Stomach (tissue), 4 donors: ENCODE results near the gene TMEM44.

Source experiments
- CTCF ChIP-seq, 7 experiments: fragments of 450-650 bp in 4 of 7; fragments of 200-600 bp in 3 of 7; sonication (generic) in 3 of 7; IDR thresholded peaks; one replicate each; pipeline ENCODE4 v1.5.1; 2016 to 2019; ENCODE audit warnings: antibody characterized with exemption in 7 of 7, control low read depth in 2 of 7, mild to moderate bottlenecking in 1 of 7
- EP300 ChIP-seq: sonication (generic); formaldehyde crosslinking; IDR thresholded peaks from one replicate; pipeline ENCODE4 v1.6.1; 2017; ENCODE audit warnings: antibody characterized with exemption
- POLR2A ChIP-seq, 4 donors: fragments of 450-650 bp; IDR thresholded peaks; one replicate each; pipeline ENCODE4 v1.6.1; 2016; ENCODE audit warnings: antibody characterized with exemption in 4 of 4, control low read depth in 2 of 4, mild to moderate bottlenecking in 1 of 4, moderate library complexity in 1 of 4

- no peak for TF ChIP-seq CTCF (IDR thresholded peaks at IDR 0.05)
- no peak for TF ChIP-seq EP300
- TF ChIP-seq POLR2A (IDR thresholded peaks at IDR 0.05): no peak
Measured at GRCh38 chr3:194539498-194539897, 93.7 kb downstream of the TMEM44 start.
